ENCODE results near the gene TPH2. TPM values are rescaled to one million over a fixed set of nuclear protein-coding genes. Genes with fewer than 3 reads are reported as not detected.
A peak's percentile ranks its signal among the peaks of the same experiment; 100 is the strongest.

The TPH2 gene
- total and polyA plus RNA-seq, 4 donors, result 0.01 TPM; not detected in 3

DNA sequence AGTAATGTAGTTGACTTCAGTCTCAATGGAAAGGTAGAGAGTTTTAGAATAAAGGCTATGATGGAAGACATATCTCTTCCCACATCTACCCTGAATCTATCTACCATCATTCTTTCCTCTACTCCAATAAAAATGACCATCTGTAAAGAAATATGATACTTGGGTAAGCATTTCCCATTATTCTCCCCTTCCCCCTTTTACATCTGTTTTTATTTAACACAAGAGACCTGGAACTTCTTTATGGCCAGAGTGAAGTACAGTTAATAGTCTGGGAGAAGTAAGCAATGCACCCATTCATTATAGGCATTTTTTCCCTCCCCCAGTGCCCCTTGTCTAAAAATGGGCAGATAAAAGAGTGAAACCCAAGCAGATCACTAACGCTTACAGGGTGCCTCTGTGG, 6.5 kb downstream of the TPH2 start:
- no peak overlapping the region for H3K27ac ChIP-seq (ENCODE audit: low read depth in 1 of 2, low read length in 1 of 2)
- peaks cover 0 to 11% (median 4%) of the 10 kb centered on the region in 3 donors for H3K27me3 ChIP-seq (ENCODE audit: control insufficient read depth in 3 of 3, insufficient read depth in 3 of 3, low read length in 2 of 3)
- no peak overlapping the region for H3K4me3 ChIP-seq
- H3K9me3 ChIP-seq (ENCODE audit: control insufficient read depth in 4 of 4, insufficient read depth in 3 of 4, low read length in 3 of 4), result no peaks in the 10 kb centered on the region
- ATAC-seq (ENCODE audit: insufficient read depth, low FRiP score), result no peak
- peaks cover 0 to 3% (median 0%) of the 10 kb centered on the region in 5 donors for H3K4me1 ChIP-seq (ENCODE audit: control insufficient read depth in 5 of 5, insufficient read depth in 5 of 5, low read length in 5 of 5)
- no peaks in the 10 kb centered on the region for H3K36me3 ChIP-seq (ENCODE audit: control insufficient read depth in 4 of 4, insufficient read depth in 4 of 4, low read length in 4 of 4)
- H3K9ac ChIP-seq (ENCODE audit: insufficient read depth in 1 of 2, low read length in 2 of 2), result no peak overlapping the region
- no peak for DNase-seq
- WGBS, 2 donors, result 41 to 67% methylated on average over 1 of the region's 1 CpG
- TF ChIP-seq, protein P1, sequence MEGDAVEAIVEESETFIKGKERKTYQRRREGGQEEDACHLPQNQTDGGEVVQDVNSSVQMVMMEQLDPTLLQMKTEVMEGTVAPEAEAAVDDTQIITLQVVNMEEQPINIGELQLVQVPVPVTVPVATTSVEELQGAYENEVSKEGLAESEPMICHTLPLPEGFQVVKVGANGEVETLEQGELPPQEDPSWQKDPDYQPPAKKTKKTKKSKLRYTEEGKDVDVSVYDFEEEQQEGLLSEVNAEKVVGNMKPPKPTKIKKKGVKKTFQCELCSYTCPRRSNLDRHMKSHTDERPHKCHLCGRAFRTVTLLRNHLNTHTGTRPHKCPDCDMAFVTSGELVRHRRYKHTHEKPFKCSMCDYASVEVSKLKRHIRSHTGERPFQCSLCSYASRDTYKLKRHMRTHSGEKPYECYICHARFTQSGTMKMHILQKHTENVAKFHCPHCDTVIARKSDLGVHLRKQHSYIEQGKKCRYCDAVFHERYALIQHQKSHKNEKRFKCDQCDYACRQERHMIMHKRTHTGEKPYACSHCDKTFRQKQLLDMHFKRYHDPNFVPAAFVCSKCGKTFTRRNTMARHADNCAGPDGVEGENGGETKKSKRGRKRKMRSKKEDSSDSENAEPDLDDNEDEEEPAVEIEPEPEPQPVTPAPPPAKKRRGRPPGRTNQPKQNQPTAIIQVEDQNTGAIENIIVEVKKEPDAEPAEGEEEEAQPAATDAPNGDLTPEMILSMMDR (IDR thresholded peaks at IDR 0.05; ENCODE audit: control extremely low read depth, extremely low read depth), result no peak

DNA sequence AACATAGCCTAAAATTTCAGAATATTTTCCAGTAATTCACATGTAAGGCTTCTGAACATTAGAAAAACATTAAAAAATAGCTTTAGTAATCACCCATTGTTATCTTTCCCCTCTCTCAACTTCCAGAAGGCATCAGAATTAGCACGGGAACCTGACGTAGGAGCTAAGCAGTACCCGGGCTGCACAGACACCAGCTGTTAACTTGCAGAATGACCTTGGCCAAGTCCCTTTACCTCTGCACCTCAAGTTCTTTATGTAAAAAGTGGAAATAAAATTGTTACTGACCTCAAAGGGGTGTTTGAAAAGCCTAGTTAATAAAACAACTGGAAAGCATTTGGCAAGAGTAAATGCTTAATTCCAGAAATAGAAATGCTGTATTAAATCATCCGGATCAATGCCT, 7.2 kb downstream of the TPH2 start:
- H3K4me1 ChIP-seq (ENCODE audit: control insufficient read depth in 5 of 5, insufficient read depth in 5 of 5, low read length in 5 of 5), result peaks cover 0 to 3% (median 0%) of the 10 kb centered on the region in 5 donors
- no peak overlapping the region for H3K9ac ChIP-seq (ENCODE audit: insufficient read depth in 1 of 2, low read length in 2 of 2)
- H3K27ac ChIP-seq (ENCODE audit: low read depth in 1 of 2, low read length in 1 of 2), result no peak overlapping the region
- H3K9me3 ChIP-seq (ENCODE audit: control insufficient read depth in 4 of 4, insufficient read depth in 3 of 4, low read length in 3 of 4), result no peaks in the 10 kb centered on the region
- 85 to 89% methylated on average over 4 of the region's 4 CpGs for WGBS, 2 donors
- H3K4me3 ChIP-seq, result no peak overlapping the region
- TF ChIP-seq, protein P1 (IDR thresholded peaks at IDR 0.05; ENCODE audit: control extremely low read depth, extremely low read depth), result no peak
- H3K27me3 ChIP-seq (ENCODE audit: control insufficient read depth in 3 of 3, insufficient read depth in 3 of 3, low read length in 2 of 3), result peaks cover 0 to 11% (median 2%) of the 10 kb centered on the region in 3 donors
- no peaks in the 10 kb centered on the region for H3K36me3 ChIP-seq (ENCODE audit: control insufficient read depth in 4 of 4, insufficient read depth in 4 of 4, low read length in 4 of 4)
- ATAC-seq (ENCODE audit: insufficient read depth, low FRiP score), result no peak
- DNase-seq, result no peak

DNA sequence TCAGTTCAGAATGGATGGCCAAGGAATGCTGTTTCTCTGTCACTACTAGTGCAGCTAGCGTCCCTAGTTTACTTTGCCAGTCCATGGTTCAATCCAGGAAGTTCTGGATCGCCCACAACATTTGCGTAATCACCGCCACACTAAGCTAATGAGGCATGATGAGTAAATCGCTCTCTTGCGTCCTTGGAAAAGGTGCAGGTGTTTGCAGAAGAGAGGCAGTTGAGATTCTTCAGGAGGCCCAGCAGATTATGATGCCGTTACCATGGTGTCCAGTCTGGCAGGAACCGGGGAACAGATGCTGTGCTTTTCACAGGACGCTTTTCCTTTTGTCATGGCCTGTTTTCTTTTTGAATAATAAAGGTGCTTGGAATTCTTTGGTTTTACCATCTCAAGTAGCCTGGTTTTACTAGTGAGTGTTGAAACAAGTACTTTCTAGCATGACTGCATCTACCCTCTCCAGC, 9.0 kb downstream of the TPH2 start:
- Histone ChIP-seq H3K4me1 (ENCODE audit: control insufficient read depth in 5 of 5, insufficient read depth in 5 of 5, low read length in 5 of 5) (peaks cover 0 to 3% (median 0%) of the 10 kb centered on the region in 5 donors), H3K27me3 (ENCODE audit: control insufficient read depth in 3 of 3, insufficient read depth in 3 of 3, low read length in 2 of 3) (peaks cover 0 to 11% (median 2%) of the 10 kb centered on the region in 3 donors), H3K9me3 (ENCODE audit: control insufficient read depth in 4 of 4, insufficient read depth in 3 of 4, low read length in 3 of 4) (no peaks in the 10 kb centered on the region), H3K9ac (ENCODE audit: insufficient read depth in 1 of 2, low read length in 2 of 2) (no peak overlapping the region), H3K36me3 (ENCODE audit: control insufficient read depth in 4 of 4, insufficient read depth in 4 of 4, low read length in 4 of 4) (no peaks in the 10 kb centered on the region), H3K27ac (ENCODE audit: low read depth in 1 of 2, low read length in 1 of 2) (no peak overlapping the region), H3K4me3 (no peak overlapping the region)
- ATAC-seq (ENCODE audit: insufficient read depth, low FRiP score) (peak; percentile 64), DNase-seq (peak; percentile 19 to 33 (median 25))
- TF ChIP-seq, protein P1 (IDR thresholded peaks at IDR 0.05; ENCODE audit: control extremely low read depth, extremely low read depth), result no peak
- WGBS, 2 donors, result 13 to 17% methylated on average over 9 of the region's 9 CpGs

DNA sequence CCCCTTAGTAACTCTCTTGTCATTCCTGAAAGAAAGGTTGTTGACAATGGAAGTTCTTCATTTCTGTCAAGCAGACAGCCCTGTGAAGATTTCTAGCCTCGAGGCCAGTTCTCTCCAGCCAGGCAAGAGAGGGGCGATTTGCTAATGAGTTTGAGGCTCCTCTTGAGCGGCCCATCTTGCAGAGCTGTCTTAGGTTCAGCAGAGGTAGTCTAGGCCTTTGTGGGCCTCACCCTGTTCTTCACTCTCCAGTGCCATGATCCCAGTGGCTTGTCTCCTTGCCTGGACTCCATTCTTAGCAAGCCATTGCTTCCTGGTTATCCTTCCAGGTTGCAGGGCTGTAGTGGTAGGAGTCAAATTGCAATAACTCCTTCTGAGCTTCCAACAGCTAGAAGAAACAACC, 9.7 kb downstream of the TPH2 start:
- Histone ChIP-seq H3K27ac (ENCODE audit: low read depth in 1 of 2, low read length in 1 of 2) (no peak overlapping the region), H3K4me3 (no peak overlapping the region), H3K4me1 (ENCODE audit: control insufficient read depth in 5 of 5, insufficient read depth in 5 of 5, low read length in 5 of 5) (peaks cover 0 to 3% (median 0%) of the 10 kb centered on the region in 5 donors), H3K9me3 (ENCODE audit: control insufficient read depth in 4 of 4, insufficient read depth in 3 of 4, low read length in 3 of 4) (no peaks in the 10 kb centered on the region), H3K36me3 (ENCODE audit: control insufficient read depth in 4 of 4, insufficient read depth in 4 of 4, low read length in 4 of 4) (no peaks in the 10 kb centered on the region), H3K9ac (ENCODE audit: insufficient read depth in 1 of 2, low read length in 2 of 2) (no peak overlapping the region), H3K27me3 (ENCODE audit: control insufficient read depth in 3 of 3, insufficient read depth in 3 of 3, low read length in 2 of 3) (peaks cover 0 to 11% (median 2%) of the 10 kb centered on the region in 3 donors)
- WGBS, 2 donors, result 46 to 54% methylated on average over 3 of the region's 3 CpGs
- ATAC-seq (ENCODE audit: insufficient read depth, low FRiP score), result no peak
- no peak for DNase-seq
- TF ChIP-seq, protein P1 (IDR thresholded peaks at IDR 0.05; ENCODE audit: control extremely low read depth, extremely low read depth), result no peak

Measured in lung (tissue), 12 donors.